SK-N-SH treated with all-trans-retinoic acid at 6 μM for 48 hours (cell line): ENCODE data around the gene PRR12.

Experiments
- ISL1 ChIP-seq: fragments of 250-450 bp; sonication (Bioruptor Pico); IDR thresholded peaks from 2 replicates; pipeline ENCODE4 v2.1.2; 2022; ENCODE audit warnings: mild to moderate bottlenecking, moderate library complexity
- POU6F1 ChIP-seq: fragments of 250-450 bp; sonication (Bioruptor Pico); IDR thresholded peaks from 2 replicates; pipeline ENCODE4 v1.8.0; 2021; ENCODE audit warnings: low read depth, mild to moderate bottlenecking, moderate library complexity, borderline replicate concordance
- RARB ChIP-seq: fragments of 250-450 bp; sonication (Bioruptor Pico); IDR thresholded peaks from 2 replicates; pipeline ENCODE4 v1.8.0; 2021; ENCODE audit warnings: mild to moderate bottlenecking, moderate library complexity
- TCF4 ChIP-seq: fragments of 250-450 bp; sonication (Bioruptor Pico); IDR thresholded peaks from 2 replicates; pipeline ENCODE4 v1.8.0; 2021; ENCODE audit warnings: mild to moderate bottlenecking, moderate library complexity, borderline replicate concordance
- ZC3H10 ChIP-seq: fragments of 250-450 bp; sonication (Bioruptor Pico); IDR thresholded peaks from 2 replicates; pipeline ENCODE4 v1.5.1; 2021; ENCODE audit warnings: mild to moderate bottlenecking, moderate library complexity
- ZFP30 ChIP-seq: fragments of 450-650 bp; formaldehyde crosslinking; IDR thresholded peaks from 2 replicates; pipeline ENCODE4 v1.5.0; 2022; ENCODE audit warnings: mild to moderate bottlenecking, moderate library complexity

- TF ChIP-seq ZFP30 (CRISPR knock-in tag) (no peak), ZC3H10 (CRISPR knock-in tag) (no peak), ISL1 (CRISPR knock-in tag) (no peak), TCF4 (no peak), POU6F1 (CRISPR knock-in tag) (no peak), RARB (CRISPR knock-in tag) (no peak)
Measured at GRCh38 chr19:49555600-49556411, 35.2 kb upstream of the PRR12 start.
